DMS53 treated with DMSO at 0.1 percent for 48 hours (cell line): Measurements from ENCODE around the gene ITGB8.

Source experiments
- DNase-seq: peaks from one replicate; lab custom pipeline; 2025; ENCODE audit not compliant: unreplicated experiment; lab: John Stamatoyannopoulos, UW

Gene ITGB8

DNA sequence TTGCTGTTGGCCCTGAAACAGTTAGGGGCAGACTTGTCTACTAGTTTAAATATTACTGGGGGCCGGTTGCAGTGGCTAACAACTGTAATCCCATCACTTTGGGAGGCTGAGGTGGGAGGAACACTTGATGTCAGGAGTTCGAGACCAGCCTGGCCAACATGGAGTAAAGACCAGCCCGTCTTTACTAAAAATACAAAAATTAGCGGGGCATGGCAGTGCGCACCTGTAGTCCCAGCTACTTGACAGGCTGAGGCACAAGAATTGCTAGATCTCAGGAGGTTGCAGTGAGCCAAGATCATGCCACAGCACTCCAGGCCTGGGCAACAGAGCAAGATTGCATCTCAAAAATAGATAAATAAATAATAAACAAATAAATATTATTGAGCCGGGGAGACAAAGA is 7.6 kb downstream of the ITGB8 start:
- no peak for DNase-seq

DNA sequence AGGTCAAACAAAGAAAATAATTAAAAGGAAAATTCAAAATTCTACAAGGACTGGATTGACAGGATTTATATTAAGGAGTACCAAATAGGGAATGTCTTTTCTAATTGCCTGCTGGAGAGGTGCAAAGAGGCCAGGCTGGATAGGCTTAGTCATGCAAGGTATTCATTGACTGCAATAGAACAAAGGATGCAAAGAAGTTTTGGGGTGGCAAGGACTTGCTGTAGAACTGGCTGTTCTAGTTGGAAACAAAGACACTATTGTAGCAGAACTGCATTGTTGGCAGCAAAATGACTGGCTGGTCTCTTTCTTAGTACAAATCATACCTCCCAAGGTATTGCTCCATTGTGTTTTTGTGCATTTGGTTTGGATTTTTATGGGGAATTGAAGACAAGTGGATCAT is 10.1 kb downstream of the ITGB8 start:
- no peak for DNase-seq

DNA sequence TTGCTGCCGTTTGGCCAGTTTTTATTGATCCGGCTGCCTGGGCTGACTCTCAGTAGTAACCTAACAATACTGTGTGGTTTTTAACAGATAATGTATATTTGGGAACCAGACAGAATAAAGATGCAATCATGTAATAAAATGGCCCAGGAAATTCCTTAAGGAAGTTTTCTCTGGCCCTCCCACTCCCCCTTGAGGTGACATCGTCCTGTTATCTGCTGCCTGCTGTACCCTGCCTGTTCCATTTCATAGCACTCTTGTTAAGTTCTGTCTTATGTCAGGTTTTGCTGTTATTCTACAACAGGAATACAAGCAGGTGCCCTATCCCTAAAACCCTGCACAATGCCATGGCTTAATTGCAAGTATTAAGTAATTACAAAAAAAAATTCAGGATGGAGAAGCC is 12.5 kb downstream of the ITGB8 start:
- DNase-seq = no peak

DNA sequence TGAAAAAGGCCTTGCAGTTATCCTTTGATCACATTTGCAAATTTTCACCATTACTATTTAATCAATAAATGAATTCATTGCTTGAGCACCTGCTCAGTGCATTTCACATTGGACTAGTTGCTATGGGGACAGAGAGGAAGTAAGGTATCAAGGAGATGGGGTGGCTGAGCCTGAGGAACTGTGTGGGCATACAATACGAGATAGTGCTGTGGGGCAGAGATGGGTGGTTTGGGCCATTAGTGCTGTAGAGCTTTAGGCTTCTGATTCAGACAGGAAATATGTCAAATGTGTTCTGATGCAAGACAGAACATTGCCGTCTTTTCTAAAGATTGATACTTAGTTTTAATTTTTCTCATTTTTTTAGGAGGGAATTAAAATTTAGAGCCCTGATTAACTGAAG is 13.2 kb downstream of the ITGB8 start:
- no peak for DNase-seq

DNA sequence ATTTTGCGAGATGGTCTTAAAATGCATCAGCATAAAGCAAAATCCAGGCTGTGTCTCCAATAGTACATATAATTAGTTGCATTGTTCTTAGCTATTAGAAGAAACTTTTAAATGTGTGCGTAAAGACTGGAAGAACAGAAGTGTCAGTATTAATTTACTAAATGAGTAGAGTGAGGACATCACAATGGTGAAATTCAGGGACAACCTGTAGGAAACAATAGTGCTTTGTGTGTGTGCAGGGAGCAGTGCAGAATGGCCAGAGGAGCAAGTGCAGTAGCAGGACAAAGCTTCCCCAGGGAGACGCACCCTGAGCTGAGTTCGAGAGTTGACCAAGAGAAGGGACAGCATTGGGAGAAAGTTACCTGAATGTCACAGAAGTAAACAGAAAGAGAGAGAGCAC is 13.7 kb downstream of the ITGB8 start:
- no peak for DNase-seq

DNA sequence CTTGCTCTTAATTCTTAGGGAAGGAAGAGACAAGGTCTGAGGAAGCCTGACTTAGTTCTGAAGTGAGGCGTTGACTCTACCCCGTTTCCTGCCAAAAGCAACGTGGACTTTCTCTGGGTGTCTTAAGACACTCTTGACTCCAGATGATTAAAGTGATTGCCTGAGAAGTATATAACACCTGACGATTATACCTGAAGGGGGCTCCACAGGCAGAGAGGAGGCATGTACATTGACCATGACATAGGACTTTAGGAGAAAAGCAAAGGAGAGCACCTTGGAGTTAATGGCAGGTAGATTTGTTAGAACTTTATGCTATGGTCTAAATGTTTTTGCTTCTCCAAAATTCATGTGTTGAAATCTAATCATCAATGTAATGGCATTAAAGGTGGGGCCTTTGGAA is 15.9 kb downstream of the ITGB8 start:
- no peak for DNase-seq

DNA sequence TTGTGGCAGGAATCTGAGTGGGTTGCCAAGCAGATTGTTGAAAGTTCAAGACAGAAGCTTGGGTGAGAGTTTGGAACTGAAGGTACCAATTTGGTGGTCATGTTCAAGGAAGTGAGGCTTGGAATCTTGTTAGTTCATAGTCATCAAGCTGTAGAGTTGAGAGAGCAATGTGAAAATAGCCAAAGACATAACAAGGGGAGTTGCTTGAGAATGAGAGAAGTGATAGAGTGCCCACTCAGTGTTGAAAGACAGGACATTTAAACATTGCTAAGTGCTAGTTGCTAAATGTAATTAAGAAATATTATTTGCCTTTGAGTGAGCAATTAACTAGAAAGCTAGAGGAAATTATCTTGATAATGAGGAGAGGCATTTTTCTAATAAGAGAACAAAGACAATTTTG is 17.0 kb downstream of the ITGB8 start:
- no peak for DNase-seq

DNA sequence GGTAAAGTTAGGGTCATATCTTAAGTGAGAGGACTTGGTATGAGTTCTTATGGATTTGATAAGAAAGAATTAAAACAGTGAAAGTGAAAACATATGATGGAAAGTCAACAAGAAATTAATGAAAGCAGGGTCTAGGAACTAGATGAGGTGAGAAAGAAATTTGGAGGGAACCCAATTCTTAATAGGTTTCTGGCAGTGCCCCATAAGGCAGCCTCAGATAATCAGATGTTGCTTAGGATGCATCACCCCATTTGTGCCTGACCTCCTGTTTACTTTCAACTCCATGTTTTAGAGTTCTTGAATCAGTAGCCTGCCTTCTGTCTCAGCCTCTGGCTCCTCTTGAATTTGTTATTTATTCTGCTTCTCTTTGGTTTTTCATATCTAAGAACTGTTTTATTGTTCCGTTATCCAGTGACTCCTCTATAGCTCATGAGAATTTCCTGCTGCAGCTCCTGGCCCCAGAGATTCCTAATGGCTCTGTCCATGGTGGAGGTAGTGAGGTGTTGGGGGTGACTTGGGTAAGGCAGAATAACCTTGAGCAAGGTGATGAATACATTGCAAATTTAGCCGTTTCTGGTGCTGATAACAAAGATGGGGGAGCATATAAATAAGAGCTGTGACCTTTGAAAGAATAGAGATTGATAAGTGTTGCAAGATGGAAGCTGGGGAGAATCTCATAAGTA is 17.6 kb downstream of the ITGB8 start:
- no peak for DNase-seq

DNA sequence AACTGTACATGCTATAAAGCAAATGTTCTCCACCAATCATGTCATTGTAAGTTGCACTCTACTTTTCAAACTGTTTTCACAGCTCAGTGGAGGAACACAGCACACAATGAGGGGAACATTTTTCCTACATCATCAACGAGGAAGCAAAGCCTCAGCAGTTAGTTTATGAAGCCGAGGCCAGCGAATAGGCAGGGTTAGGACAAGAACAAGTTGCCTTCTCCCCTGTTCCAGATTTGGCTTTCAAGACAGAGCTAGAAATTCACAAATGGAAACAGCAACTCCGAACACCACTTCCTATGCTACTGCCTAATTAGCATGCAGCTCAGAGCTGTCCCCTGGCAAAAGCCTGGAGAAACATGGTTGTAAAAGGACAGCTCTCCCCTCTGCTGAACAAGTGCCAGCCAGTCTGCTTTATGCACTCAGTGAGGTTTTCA is 19.8 kb downstream of the ITGB8 start:
- no peak for DNase-seq

DNA sequence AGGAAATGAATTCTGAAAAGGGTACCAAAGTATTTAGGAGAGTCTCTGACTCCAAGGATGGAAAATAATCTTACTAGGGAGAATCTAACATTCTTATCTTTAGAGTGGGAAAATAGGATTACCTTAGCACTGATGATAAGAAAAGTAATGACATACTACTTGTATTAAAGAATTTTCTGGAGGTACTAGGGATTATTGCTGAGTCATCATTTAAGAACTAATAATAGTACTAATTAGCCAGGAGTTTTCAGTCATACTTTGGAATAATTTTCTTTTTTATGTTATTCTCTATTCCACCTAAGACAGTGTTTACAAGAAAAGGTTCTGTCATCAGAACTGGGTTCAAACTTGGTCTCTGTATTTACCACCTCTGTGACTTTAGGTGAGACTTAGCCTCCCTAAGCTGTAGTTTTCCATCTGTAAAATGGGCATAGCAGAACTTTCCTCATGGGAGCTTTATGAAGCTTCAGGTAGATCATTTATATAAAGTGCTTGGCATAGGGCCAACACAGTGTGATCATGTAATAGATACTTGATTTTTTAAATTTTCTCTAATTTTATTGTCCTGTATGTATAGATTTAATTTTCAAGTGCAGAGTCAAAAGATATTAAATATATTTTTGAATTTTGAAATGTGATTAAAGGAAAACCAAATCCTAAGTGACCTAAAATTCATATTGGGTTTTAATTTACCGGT is 20.4 kb downstream of the ITGB8 start:
- DNase-seq = no peak

DNA sequence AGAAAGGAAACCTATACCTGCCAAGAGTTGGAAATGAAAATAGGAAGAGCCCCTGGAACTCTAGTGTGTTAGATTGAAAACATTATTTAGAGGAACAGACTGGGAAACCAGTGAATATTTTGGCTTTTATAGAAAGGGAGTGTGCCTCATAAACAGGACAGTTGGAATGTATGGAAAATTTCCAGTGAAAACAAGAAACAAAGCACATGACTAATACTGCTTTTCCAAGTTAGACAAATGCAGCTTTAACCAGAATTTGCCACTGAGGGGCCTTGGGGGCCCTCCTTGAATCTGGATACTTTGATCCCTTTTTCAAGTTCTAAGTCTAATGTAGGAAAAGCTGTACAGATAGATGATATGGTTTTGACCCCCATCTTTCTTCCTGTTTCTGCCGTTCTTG is 21.2 kb downstream of the ITGB8 start:
- DNase-seq = no peak

DNA sequence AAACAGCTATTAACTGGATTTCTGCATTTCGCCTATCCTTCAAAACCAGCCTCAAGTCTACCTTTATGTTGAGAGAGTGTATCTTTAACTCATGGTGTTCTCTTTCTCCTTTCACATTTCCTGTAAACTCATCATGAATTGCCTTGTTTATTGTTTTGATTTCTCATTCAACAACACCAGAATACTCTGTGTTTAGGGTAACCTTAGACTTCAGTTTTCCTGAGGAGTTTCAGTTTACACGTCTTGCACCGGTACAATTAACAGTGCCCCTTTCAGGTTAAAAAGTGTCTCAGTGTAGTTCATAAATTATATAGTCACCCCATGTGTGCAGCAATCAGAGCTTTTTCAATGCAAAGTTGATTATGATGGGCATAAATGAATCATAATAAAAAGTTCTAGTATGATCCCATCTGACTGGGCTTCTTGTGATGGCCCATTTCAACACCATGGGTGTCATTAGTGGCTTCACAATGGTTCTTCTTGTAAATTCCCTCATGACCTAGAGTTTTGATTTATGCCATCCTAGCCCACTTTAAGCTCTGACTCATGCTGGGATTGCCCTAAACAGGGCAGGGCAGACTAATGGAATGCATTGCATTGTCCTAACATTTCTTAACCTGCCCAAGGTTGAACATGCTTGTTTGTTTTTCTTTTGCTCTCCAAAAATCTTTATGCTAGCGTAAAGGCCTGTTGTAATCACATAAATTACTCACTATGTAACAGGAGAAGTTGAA is 22.0 kb downstream of the ITGB8 start:
- DNase-seq = no peak

DNA sequence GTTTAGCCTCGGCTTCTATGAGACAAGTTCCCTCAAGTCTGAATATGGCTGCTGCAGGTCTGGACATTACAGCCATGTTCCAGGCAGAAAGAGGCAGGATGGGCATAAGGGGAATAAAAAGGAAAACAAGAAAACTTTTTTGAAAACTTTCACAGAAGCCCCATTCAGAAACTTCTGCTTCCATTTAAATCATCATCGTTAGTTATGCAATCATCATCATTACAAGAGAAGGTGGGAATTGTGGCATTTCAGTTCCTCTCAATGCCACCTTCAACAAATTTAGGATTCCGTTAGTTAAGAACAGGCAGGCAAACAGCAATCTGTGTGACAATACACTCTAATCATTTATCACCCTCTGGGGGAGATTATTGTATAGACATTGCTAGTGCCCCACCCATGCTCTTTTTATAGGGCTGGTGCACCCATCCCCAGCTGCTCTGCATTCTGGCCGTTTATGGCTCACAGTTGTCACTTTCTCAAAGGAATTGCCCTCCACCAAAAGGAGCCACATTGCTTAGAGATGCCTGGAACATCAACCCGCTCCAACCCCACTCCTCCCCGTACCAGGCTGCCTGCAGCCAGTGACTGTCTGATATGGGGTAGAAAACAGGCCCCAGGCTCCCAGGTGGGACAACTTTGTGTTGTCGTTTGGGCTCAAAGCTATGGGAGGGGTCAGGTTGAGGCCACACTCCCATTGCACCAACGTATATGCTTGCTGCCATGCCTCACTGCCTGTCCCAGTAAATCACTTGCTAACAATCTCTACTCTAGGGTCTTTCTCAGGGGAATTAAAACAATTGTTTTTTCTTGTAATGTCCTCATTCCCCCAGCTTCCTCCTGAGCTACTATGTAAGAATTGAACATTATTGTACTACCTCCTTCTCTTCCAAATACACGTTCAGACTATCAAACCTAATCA is 24.2 kb downstream of the ITGB8 start:
- no peak for DNase-seq

DNA sequence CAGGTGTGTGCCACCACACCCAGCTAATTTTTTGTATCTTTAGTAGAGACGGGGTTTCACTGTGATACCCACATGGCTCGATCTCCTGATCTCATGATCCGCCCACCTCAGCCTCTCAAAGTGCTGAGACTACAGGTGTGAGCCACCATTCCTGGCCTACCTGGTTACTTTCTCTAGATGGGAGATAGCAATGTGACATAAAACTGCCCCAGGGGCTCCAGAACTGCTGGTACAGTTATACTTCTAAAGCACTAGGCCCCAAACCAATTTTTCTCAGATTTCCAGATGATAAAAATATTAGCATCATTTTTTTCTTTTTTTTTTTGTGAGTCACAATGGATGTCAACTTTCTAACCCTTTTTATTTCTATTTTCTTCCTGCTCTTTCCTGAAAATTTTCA is 27.4 kb downstream of the ITGB8 start:
- no peak for DNase-seq

DNA sequence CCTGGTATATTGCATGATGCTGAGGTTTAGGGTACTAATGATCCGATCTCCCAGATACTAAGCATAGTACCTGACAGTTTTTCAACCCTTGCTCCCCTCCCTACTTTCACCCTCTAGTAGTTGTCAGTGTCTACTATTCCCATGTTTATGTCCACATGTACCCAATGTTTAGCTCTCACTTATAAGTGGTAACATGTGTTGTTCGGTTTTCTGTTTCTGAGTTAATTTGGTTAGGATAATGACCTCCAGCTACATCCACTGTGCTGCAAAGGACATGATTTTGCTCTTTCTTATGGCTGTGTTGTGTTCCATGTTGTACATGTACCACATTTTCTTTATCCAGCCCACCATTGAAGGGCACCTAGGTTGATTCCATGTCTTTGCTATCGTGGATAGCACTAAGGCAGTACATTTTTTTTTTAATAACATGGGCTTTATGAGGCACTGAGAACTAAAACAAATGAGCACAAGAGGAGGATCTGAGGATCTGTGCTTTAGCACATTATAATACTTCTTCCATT is 28.1 kb downstream of the ITGB8 start:
- no peak for DNase-seq

DNA sequence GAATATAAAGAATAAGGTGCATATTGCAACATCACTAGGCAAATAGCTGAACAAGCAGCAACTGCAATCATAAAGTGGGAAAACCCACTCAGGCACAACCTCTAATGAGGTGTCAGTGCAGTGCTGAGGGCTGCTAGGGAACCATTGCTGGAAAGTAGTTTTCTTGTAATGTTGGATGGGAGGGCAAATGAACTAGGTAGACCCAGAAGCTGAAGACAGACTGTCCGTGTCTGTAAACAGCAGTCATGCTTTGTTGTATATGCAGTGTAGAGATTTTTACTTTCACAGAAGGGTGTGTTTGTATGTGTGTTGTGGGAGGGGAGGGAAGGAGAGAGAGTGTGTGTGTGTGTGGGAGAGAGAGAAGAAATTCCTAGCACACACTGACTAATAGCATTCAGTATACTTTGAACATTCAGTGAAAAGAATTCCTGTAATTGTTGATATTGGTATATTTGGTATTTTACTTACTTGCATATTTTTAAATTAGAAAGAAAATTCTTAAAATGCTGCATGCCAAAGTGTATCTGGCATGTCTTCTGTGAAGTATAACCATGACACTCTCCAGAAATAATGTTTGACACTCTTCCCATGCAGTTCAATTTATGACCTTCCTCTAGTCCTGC is 28.8 kb downstream of the ITGB8 start:
- no peak for DNase-seq

DNA sequence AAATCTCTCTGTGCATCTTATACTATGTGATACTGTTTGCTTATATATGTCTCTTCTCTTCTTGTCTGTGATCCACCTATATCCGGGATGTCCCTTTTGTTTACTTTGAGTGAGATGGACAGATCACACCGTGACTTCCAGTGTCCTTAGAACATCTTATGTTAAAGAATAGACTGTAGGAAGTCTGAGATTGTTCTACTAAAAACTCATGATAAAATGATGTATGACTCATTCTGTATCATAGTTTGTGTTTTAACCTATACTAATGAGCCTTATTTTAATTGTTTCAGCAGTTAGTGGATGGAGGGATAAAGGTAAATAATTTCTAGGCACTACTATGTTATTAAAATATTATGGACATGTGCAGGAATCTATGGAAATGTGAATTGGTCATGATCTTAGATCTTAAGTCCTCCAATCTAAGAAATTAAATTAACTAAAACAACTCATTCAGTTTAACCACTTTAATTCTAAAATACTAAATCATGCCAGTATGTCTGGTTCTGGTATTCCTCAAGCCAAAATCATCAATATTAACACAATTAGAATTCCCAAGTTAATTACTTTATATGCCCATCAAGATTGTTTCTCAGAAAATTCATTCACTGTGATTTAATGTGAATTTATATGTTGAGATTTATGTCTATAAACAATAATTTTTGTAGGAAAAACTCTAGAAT is 32.0 kb downstream of the ITGB8 start:
- no peak for DNase-seq

DNA sequence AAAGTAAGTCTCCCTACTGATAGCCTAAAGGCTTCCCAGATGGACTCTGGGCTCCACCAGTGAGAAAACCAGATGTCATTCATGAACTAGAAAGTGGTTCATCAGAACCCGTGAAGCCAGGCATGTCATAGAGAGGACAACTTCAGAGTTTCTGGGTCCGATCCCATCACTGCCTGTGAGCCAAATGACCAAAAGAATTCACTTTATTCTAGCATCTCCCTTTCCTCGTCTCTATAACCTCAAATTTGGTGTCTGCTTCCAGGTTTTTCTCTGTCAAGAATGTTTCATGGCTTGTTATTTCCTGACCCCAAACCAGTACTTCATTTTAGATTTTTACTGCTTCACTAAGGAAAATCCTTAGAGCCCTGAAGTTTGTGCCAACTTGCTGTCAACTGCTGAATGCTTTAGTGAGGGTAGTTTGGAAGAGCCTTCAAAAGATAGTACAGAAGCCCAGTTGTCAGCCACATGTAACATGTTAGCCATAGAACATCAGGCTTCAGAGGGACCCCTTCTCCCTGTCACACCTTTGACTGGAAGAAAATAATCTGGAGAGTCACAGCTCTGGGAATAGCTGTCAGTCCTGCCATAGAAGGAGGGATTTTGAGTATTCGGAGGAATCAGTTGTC is 34.0 kb downstream of the ITGB8 start:
- no peak for DNase-seq

DNA sequence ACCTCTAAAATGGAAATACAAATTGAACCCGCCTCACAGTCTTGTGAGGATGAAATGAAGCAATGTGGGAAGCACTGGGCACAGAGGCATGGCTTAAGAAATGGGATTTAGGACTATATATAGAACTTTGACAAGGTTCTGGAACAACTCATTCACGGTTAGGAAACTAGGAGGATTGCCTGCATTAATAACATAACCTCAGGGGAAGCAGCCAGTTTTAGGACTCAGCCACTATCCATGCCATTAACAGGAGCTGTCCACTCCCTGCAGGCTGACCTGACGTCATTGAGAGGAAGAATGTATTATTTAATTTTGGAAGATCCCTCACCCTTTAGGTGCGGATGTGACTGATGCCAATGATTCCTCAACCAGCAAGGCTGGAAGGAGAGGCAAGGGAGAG is 34.8 kb downstream of the ITGB8 start:
- no peak for DNase-seq

DNA sequence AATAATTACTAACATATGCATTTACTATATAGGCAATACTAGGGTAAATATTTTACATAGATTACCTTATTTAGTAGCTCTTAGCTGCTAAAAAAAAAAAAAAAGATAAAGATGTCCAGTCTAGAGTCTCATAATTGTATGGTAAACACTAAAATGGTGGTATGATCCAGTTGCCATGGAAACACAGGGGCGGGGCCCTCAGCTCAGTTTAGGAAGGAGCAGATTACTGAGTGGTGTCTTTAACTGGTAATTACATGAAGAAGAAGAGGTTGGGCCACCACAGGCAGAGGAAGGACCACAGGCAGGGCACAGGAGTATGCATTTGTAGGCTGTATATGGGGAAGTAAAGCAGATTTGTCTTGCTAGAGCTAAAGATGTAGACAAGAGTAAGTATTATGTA is 43.7 kb downstream of the ITGB8 start:
- DNase-seq = no peak
